Ishikawa (cell line): Measurements from ENCODE around the gene MBTPS2.

Source experiments
- CEBPB ChIP-seq: IDR thresholded peaks from 2 replicates; pipeline ENCODE4 v1.6.1; 2012
- CREB1 ChIP-seq: IDR thresholded peaks from 2 replicates; pipeline ENCODE4 v1.6.1; 2012; ENCODE audit warnings: low read depth
- EGR1 ChIP-seq: IDR thresholded peaks from 2 replicates; pipeline ENCODE4 v1.6.1; 2012
- EP300 ChIP-seq: IDR thresholded peaks from 2 replicates; pipeline ENCODE4 v1.6.1; 2012; ENCODE audit warnings: borderline replicate concordance
- FOXM1 ChIP-seq: IDR thresholded peaks from 2 replicates; pipeline ENCODE4 v1.6.1; 2012; ENCODE audit warnings: low read depth, borderline replicate concordance
- MAX ChIP-seq: IDR thresholded peaks from 2 replicates; pipeline ENCODE4 v1.6.1; 2012
- NFIC ChIP-seq: IDR thresholded peaks from 2 replicates; pipeline ENCODE4 v1.6.1; 2012
- RAD21 ChIP-seq: IDR thresholded peaks from 2 replicates; pipeline ENCODE4 v1.6.1; 2012; ENCODE audit warnings: low read depth
- TAF1 ChIP-seq: IDR thresholded peaks from 2 replicates; pipeline ENCODE4 v1.6.1; 2012; ENCODE audit warnings: low read depth, mild to moderate bottlenecking
- TCF12 ChIP-seq: IDR thresholded peaks from 2 replicates; pipeline ENCODE4 v1.6.1; 2012; ENCODE audit warnings: low read depth
- ZBTB7A ChIP-seq: IDR thresholded peaks from 2 replicates; pipeline ENCODE4 v1.6.1; 2012; ENCODE audit warnings: low read depth
- TF ChIP-seq, protein P1 (sequence below): IDR thresholded peaks from 2 replicates; pipeline ENCODE4 v1.6.1; 2012

GRCh38 chrX:21821875-21822274 is 17.5 kb upstream of the MBTPS2 start:
- TF ChIP-seq FOXM1, result no peak
- TF ChIP-seq MAX, result no peak
- TF ChIP-seq CEBPB, result no peak
- no peak for TF ChIP-seq CREB1
- TF ChIP-seq TAF1, result no peak
- no peak for TF ChIP-seq EGR1
- TF ChIP-seq ZBTB7A, result no peak
- TF ChIP-seq NFIC, result no peak
- TF ChIP-seq, protein P1, sequence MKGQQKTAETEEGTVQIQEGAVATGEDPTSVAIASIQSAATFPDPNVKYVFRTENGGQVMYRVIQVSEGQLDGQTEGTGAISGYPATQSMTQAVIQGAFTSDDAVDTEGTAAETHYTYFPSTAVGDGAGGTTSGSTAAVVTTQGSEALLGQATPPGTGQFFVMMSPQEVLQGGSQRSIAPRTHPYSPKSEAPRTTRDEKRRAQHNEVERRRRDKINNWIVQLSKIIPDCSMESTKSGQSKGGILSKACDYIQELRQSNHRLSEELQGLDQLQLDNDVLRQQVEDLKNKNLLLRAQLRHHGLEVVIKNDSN, result no peak
- no peak for TF ChIP-seq TCF12
- TF ChIP-seq RAD21, result no peak
- TF ChIP-seq EP300, result no peak
